Parathyroid adenoma (tissue), 2 donors: Measurements from ENCODE around the gene SPEM2.

ENCODE experiments used
- H2AFZ ChIP-seq: fragments of 300-600 bp; sonication (generic); one replicate; pipeline ENCODE4 v1.7.0; 2017; ENCODE audit warnings: antibody characterized with exemption, mild to moderate bottlenecking
- H3K27ac ChIP-seq: fragments of 300-600 bp; sonication (generic); one replicate; pipeline ENCODE4 v1.7.0; 2017
- H3K27me3 ChIP-seq: fragments of 300-600 bp; sonication (generic); one replicate; pipeline ENCODE4 v1.7.0; 2017; ENCODE audit warnings: low read length; ENCODE audit not compliant: control insufficient read depth, insufficient read depth
- H3K36me3 ChIP-seq: fragments of 300-600 bp; sonication (generic); one replicate; pipeline ENCODE4 v1.7.0; 2017; ENCODE audit warnings: low read length; ENCODE audit not compliant: control insufficient read depth, insufficient read depth
- H3K4me1 ChIP-seq: fragments of 300-600 bp; sonication (generic); one replicate; pipeline ENCODE4 v1.7.0; 2017; ENCODE audit warnings: control low read depth
- H3K4me2 ChIP-seq: fragments of 300-600 bp; sonication (generic); one replicate; pipeline ENCODE4 v1.7.0; 2017; ENCODE audit warnings: low read length
- H3K4me3 ChIP-seq: fragments of 300-600 bp; sonication (generic); one replicate; pipeline ENCODE4 v1.7.0; 2017; ENCODE audit warnings: low read depth, low read length
- H3K79me2 ChIP-seq: fragments of 300-600 bp; sonication (generic); one replicate; pipeline ENCODE4 v1.7.0; 2017; ENCODE audit warnings: control low read depth
- H3K9ac ChIP-seq: fragments of 300-600 bp; sonication (generic); one replicate; pipeline ENCODE4 v1.7.0; 2017; ENCODE audit warnings: mild to moderate bottlenecking
- H3K9me3 ChIP-seq: fragments of 300-600 bp; sonication (generic); one replicate; pipeline ENCODE4 v1.7.0; 2017; ENCODE audit warnings: low read length; ENCODE audit not compliant: control insufficient read depth
- CTCF ChIP-seq: fragments of 300-600 bp; sonication (generic); IDR thresholded peaks from one replicate; pipeline ENCODE4 v1.7.0; 2017; ENCODE audit warnings: antibody characterized with exemption, mild to moderate bottlenecking
- donor health status: primary hyperparathyroidism.

The SPEM2 gene

GRCh38 chr17:7408863-7409262, 16.6 kb upstream of the SPEM2 start:
- Histone ChIP-seq H3K4me1 (peaks cover 7% of the 10 kb centered on the region), H3K36me3 (no peaks in the 10 kb centered on the region), H3K27me3 (no peaks in the 10 kb centered on the region), H3K4me2 (no peak overlapping the region), H3K79me2 (no peaks in the 10 kb centered on the region), H3K9me3 (no peaks in the 10 kb centered on the region), H3K9ac (no peak overlapping the region), H2AFZ (no peak overlapping the region), H3K27ac (no peak overlapping the region), H3K4me3 (no peak overlapping the region)
- no peak for TF ChIP-seq CTCF

- TF ChIP-seq CTCF, result no peak
- H3K9me3 ChIP-seq, result no peaks in the 10 kb centered on the region
Measured at GRCh38 chr17:7409716-7410115, 15.7 kb upstream of the SPEM2 start.

GRCh38 chr17:7410634-7411426, 14.6 kb upstream of the SPEM2 start:
- H3K9ac ChIP-seq, result no peak overlapping the region
- H3K4me2 ChIP-seq, result no peak overlapping the region
- H2AFZ ChIP-seq, result no peak overlapping the region
- no peak overlapping the region for H3K27ac ChIP-seq
- no peaks in the 10 kb centered on the region for H3K36me3 ChIP-seq
- H3K4me3 ChIP-seq, result no peak overlapping the region
- no peak for TF ChIP-seq CTCF
- H3K27me3 ChIP-seq, result no peaks in the 10 kb centered on the region
- no peaks in the 10 kb centered on the region for H3K79me2 ChIP-seq
- H3K9me3 ChIP-seq, result no peaks in the 10 kb centered on the region
- peaks cover 4% of the 10 kb centered on the region for H3K4me1 ChIP-seq

More at GRCh38 chr17:7409716-7410115, 15.7 kb upstream of the SPEM2 start:
- H3K9ac ChIP-seq, result no peak overlapping the region
- no peak overlapping the region for H2AFZ ChIP-seq
- no peak overlapping the region for H3K4me2 ChIP-seq
- H3K27me3 ChIP-seq, result no peaks in the 10 kb centered on the region
- no peaks in the 10 kb centered on the region for H3K79me2 ChIP-seq
- H3K36me3 ChIP-seq, result no peaks in the 10 kb centered on the region
- H3K4me3 ChIP-seq, result no peak overlapping the region
- no peak overlapping the region for H3K27ac ChIP-seq
- peaks cover 7% of the 10 kb centered on the region for H3K4me1 ChIP-seq

GRCh38 chr17:7411427-7411750, 14.0 kb upstream of the SPEM2 start:
- Histone ChIP-seq H3K4me3 (no peak overlapping the region), H3K27me3 (no peaks in the 10 kb centered on the region), H3K4me2 (no peak overlapping the region), H3K36me3 (no peaks in the 10 kb centered on the region), H3K27ac (no peak overlapping the region), H2AFZ (no peak overlapping the region), H3K79me2 (no peaks in the 10 kb centered on the region), H3K9me3 (no peaks in the 10 kb centered on the region), H3K9ac (no peak overlapping the region), H3K4me1 (no peaks in the 10 kb centered on the region)
- TF ChIP-seq CTCF, result no peak
